Measurements from ENCODE around the gene LHX2. TPM values are rescaled to one million over a fixed set of nuclear protein-coding genes. Genes with fewer than 3 reads are reported as not detected.
A peak's percentile ranks its signal among the peaks of the same experiment; 100 is the strongest.

LHX2 gene
- total RNA-seq, 1 experiment from 2014 or later: not detected

- Histone ChIP-seq H4K5ac (ENCODE audit: insufficient read length, low read depth, low read length) (no peak overlapping the region), H3K27me3 (ENCODE audit: insufficient read depth, low read length) (peaks cover 8% of the 10 kb centered on the region; the same call in 1 of the 2 replicates), H3K79me1 (ENCODE audit: insufficient read depth, low read depth, low read length, poor library complexity, severe bottlenecking) (no peaks in the 10 kb centered on the region), H3K79me2 (ENCODE audit: insufficient read depth, low read length) (no peaks in the 10 kb centered on the region), H3K23me2 (ENCODE audit: insufficient read length, low read depth, low read length, poor library complexity, severe bottlenecking) (peaks cover 7% of the 10 kb centered on the region), H4K8ac (replicated peaks; ENCODE audit: insufficient read length, low read depth, low read length) (no peak overlapping the region), H3K14ac (ENCODE audit: insufficient read depth, low read length) (no peak overlapping the region), H3K4me1 (ENCODE audit: insufficient read depth, low read length) (no peaks in the 10 kb centered on the region), H3T11ph (ENCODE audit: low read length) (no peak overlapping the region), H2AFZ (ENCODE audit: low read length) (no peak overlapping the region), H2BK120ac (ENCODE audit: low read depth, low read length, poor library complexity, severe bottlenecking) (no peak overlapping the region), H3K9me3 (ENCODE audit: control insufficient read depth, low read depth, low read length) (no peaks in the 10 kb centered on the region), H4K91ac (ENCODE audit: insufficient read length, low read depth, low read length) (no peak overlapping the region), H2AK5ac (ENCODE audit: insufficient read length, low read length) (no peak overlapping the region), H2BK5ac (ENCODE audit: insufficient read length, low read length) (no peak overlapping the region), H3K56ac (ENCODE audit: insufficient read length, low read depth, low read length) (no peak overlapping the region), H3K23ac (ENCODE audit: insufficient read length, low read depth, low read length) (no peak overlapping the region), H3K27ac (ENCODE audit: insufficient read length, low read depth, low read length) (no peak overlapping the region), H2BK12ac (ENCODE audit: insufficient read length, low read depth, low read length) (no peak overlapping the region), H3K18ac (ENCODE audit: insufficient read length, low read depth, low read length) (no peak overlapping the region), H3K4ac (ENCODE audit: low read depth, low read length) (no peak overlapping the region), H2BK20ac (ENCODE audit: low read depth, low read length, poor library complexity, severe bottlenecking) (no peak overlapping the region), H3K4me2 (ENCODE audit: insufficient read depth, insufficient read length, low read length) (peak overlapping the region; percentile 69), H3K9ac (ENCODE audit: extremely low read depth, insufficient read length, low read length) (no peak overlapping the region), H4K20me1 (ENCODE audit: control insufficient read depth, insufficient read depth, insufficient read length) (no peaks in the 10 kb centered on the region), H2BK15ac (ENCODE audit: low read depth, low read length) (no peak overlapping the region)
- Mint-ChIP-seq H3K4me3 (peak overlapping the region; percentile 59 to 78), H3K4me1 (peaks cover 7 to 8% of the 10 kb centered on the region in 2 experiments; a peak in 3 of 4 replicates), H3K27ac (no peak overlapping the region), H3K9me3 (no peaks in the 10 kb centered on the region), H3K36me3 (ENCODE audit: insufficient read depth in 1 of 3, low read depth in 3 of 3) (no peaks in the 10 kb centered on the region), H3K27me3 (ENCODE audit: low read depth) (peaks cover 96% of the 10 kb centered on the region)
- no peak for DNase-seq
- no CpG with 5 or more reads among the region's 21 CpGs for WGBS (ENCODE audit: extremely low coverage, insufficient read length, low lambda C conversion rate)
- TF ChIP-seq, protein P1, sequence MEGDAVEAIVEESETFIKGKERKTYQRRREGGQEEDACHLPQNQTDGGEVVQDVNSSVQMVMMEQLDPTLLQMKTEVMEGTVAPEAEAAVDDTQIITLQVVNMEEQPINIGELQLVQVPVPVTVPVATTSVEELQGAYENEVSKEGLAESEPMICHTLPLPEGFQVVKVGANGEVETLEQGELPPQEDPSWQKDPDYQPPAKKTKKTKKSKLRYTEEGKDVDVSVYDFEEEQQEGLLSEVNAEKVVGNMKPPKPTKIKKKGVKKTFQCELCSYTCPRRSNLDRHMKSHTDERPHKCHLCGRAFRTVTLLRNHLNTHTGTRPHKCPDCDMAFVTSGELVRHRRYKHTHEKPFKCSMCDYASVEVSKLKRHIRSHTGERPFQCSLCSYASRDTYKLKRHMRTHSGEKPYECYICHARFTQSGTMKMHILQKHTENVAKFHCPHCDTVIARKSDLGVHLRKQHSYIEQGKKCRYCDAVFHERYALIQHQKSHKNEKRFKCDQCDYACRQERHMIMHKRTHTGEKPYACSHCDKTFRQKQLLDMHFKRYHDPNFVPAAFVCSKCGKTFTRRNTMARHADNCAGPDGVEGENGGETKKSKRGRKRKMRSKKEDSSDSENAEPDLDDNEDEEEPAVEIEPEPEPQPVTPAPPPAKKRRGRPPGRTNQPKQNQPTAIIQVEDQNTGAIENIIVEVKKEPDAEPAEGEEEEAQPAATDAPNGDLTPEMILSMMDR (conservative IDR thresholded peaks at IDR 0.05): no peak
Observed at GRCh38 chr9:124040186-124040931, 28.8 kb downstream of the LHX2 start.

All from H9 (cell line).